K562 (cell line): ENCODE measurements around the gene CHCHD10. TPM values are rescaled to one million over a fixed set of nuclear protein-coding genes. Genes with fewer than 3 reads are reported as not detected.

Source experiments
- ATAC-seq: fragments of 200-7000 bp; cut with Tn5 transposase; 3 replicates; pipeline ENCODE4 v1.9.1; 2020; ENCODE audit warnings: moderate library complexity
- BruUV-seq: library from RNA; stranded (reverse); fragments of 400-500 nt; replicated peaks from 2 replicates; lab custom pipeline; 2021; lab: Mats Ljungman, UMichigan
- CTCF ChIA-PET: fragments of 300-600 bp; formaldehyde crosslinking; extraction: SDS; loops from one replicate; lab custom pipeline; 2021; ENCODE audit warnings: low intra/inter-chr PET ratio; lab: Yijun Ruan, JAX
- POLR2A ChIA-PET: fragments of 300-600, 350-650 bp; sonication (Branson Sonifier 250); formaldehyde crosslinking; extraction: SDS; loops from one replicate; lab custom pipeline; 2021; ENCODE audit warnings: antibody characterized with exemption, inconsistent platforms; lab: Yijun Ruan, JAX
- DNase-seq, 4 experiments: peaks; one replicate each; pipeline versions ENCODE4 v3.0.0 to v3.0.0-alpha.2; 2011 to 2018; ENCODE audit warnings: low spot score in 3 of 4, mixed read lengths in 3 of 4; ENCODE audit errors: extremely low read depth in 1 of 4
- FAIRE-seq: peaks from 2 replicates; lab custom pipeline; 2011; peaks lifted over from hg19 to GRCh38; lab: Jason Lieb, UNC
- H2AFZ ChIP-seq: 2 replicates; pipeline ENCODE4 v1.6.0; 2011; ENCODE audit warnings: low read depth, low read length, control low read depth, inconsistent platforms
- H3K27ac ChIP-seq: fragments of 200-600 bp; 3 replicates; pipeline ENCODE4 v1.8.0; 2011; ENCODE audit warnings: low read depth, mild to moderate bottlenecking, control low read depth, inconsistent platforms, low read length, moderate library complexity, mixed read lengths; ENCODE audit errors: extremely low read depth
- H3K27me3 ChIP-seq, 2 experiments: fragments of 300-600 bp in 1 of 2; 2 replicates in 1 of 2; 3 replicates in 1 of 2; pipeline versions ENCODE4 v1.6.0 to v1.8.0; 2011; ENCODE audit warnings: inconsistent platforms in 2 of 2, low read length in 2 of 2, mild to moderate bottlenecking in 1 of 2, mixed read lengths in 1 of 2, moderate library complexity in 1 of 2; ENCODE audit not compliant: control insufficient read depth in 2 of 2, insufficient read depth in 2 of 2
- H3K36me3 ChIP-seq: fragments of 300-600 bp; 3 replicates; pipeline ENCODE4 v1.8.0; 2011; ENCODE audit warnings: mild to moderate bottlenecking, low read length, inconsistent platforms; ENCODE audit not compliant: control insufficient read depth, insufficient read depth
- H3K4me1 ChIP-seq, 2 experiments: fragments of 200-600 bp in 1 of 2; replicated peaks in 1 of 2; 2 replicates in 1 of 2; 3 replicates in 1 of 2; pipeline versions ENCODE4 v1.5.1 to v1.8.0; 2011; ENCODE audit warnings: inconsistent platforms in 2 of 2, low read length in 2 of 2, mild to moderate bottlenecking in 1 of 2, mixed read lengths in 1 of 2, moderate library complexity in 1 of 2; ENCODE audit not compliant: control insufficient read depth in 2 of 2, insufficient read depth in 2 of 2
- H3K4me2 ChIP-seq: 2 replicates; pipeline ENCODE4 v1.6.1; 2011; ENCODE audit warnings: low read length, control low read depth, inconsistent platforms, mixed read lengths; ENCODE audit not compliant: insufficient read depth
- H3K4me3 ChIP-seq: fragments of 200-600 bp; sonication (generic), shearing (Covaris generic); 2 replicates; pipeline ENCODE4 v1.5.1; 2016; ENCODE audit warnings: control low read depth, inconsistent platforms
- H3K79me2 ChIP-seq: fragments of 200-600 bp; 3 replicates; pipeline ENCODE4 v1.8.0; 2011; ENCODE audit warnings: low read length, inconsistent platforms; ENCODE audit not compliant: control insufficient read depth, insufficient read depth
- H3K9ac ChIP-seq, 2 experiments: 2 replicates each; pipeline versions ENCODE4 v1.6.0 to v1.6.1; 2011; ENCODE audit warnings: low read depth in 2 of 2, low read length in 2 of 2, control low read depth in 1 of 2, inconsistent platforms in 1 of 2, mild to moderate bottlenecking in 1 of 2, mixed read lengths in 1 of 2; ENCODE audit not compliant: insufficient read depth in 1 of 2
- H3K9me1 ChIP-seq: one replicate; pipeline ENCODE4 v1.6.0; 2011; ENCODE audit warnings: inconsistent platforms, mild to moderate bottlenecking, low read length, moderate library complexity; ENCODE audit not compliant: control insufficient read depth, insufficient read depth
- H3K9me3 ChIP-seq: replicated peaks from 2 replicates; pipeline ENCODE4 v1.5.1; 2011; ENCODE audit warnings: low read depth, low read length, inconsistent platforms; ENCODE audit not compliant: control insufficient read depth, insufficient read depth
- H4K20me1 ChIP-seq: replicated peaks from 2 replicates; pipeline ENCODE4 v1.6.1; 2011; ENCODE audit warnings: low read length, inconsistent platforms, mixed read lengths; ENCODE audit not compliant: control insufficient read depth, insufficient read depth
- CBFA2T3 ChIP-seq: fragments of 450-650 bp; IDR thresholded peaks from 2 replicates; pipeline ENCODE4 v1.6.1; 2017
- CBX1 ChIP-seq: sonication (generic); IDR thresholded peaks from 2 replicates; pipeline ENCODE4 v1.6.1; 2016; ENCODE audit warnings: antibody characterized with exemption, low read depth, mild to moderate bottlenecking
- EHMT2 ChIP-seq: fragments of 450-650 bp; IDR thresholded peaks from 2 replicates; pipeline ENCODE4 v1.6.1; 2018; ENCODE audit warnings: antibody characterized with exemption
- FOSL1 ChIP-seq: fragments of 200-800 bp; sonication (Bioruptor generic); conservative IDR thresholded peaks from 2 replicates; pipeline ENCODE4 v1.6.1; 2016; ENCODE audit warnings: missing genetic modification characterization, missing compliant biosample characterization
- HDAC1 ChIP-seq, 2 experiments: fragments of 450-650 bp; IDR thresholded peaks; 2 replicates each; pipeline ENCODE4 v1.6.1; 2016 to 2017; ENCODE audit warnings: inconsistent platforms in 1 of 2, mild to moderate bottlenecking in 1 of 2, moderate library complexity in 1 of 2
- IFI16 ChIP-seq: fragments of 250-450 bp; sonication (Bioruptor Pico); IDR thresholded peaks from 2 replicates; pipeline ENCODE4 v2.1.2; 2022; ENCODE audit warnings: mild to moderate bottlenecking, inconsistent platforms
- KDM1A ChIP-seq, 2 experiments: fragments of 450-650 bp; IDR thresholded peaks; 2 replicates each; pipeline ENCODE4 v1.6.1; 2016; ENCODE audit warnings: mild to moderate bottlenecking in 2 of 2
- TFAM ChIP-seq: fragments of 250-450 bp; sonication (Bioruptor Pico); conservative IDR thresholded peaks from 2 replicates; pipeline ENCODE4 v1.5.0; 2021; ENCODE audit warnings: mild to moderate bottlenecking, moderate library complexity
- YBX1 ChIP-seq: fragments of 450-650 bp; IDR thresholded peaks from 2 replicates; pipeline ENCODE4 v1.7.1; 2016; ENCODE audit warnings: mild to moderate bottlenecking
- ZNF830 ChIP-seq: fragments of 250-450 bp; sonication (Bioruptor Pico); IDR thresholded peaks from 2 replicates; pipeline ENCODE4 v1.5.0; 2021; ENCODE audit warnings: mild to moderate bottlenecking
- WGBS: fragments of 100-300 bp; shearing (Covaris generic); methylation state at CpG from one replicate; pipeline ENCODE4 v1.1.6; 2016; ENCODE audit warnings: low coverage, mixed read lengths; ENCODE audit not compliant: insufficient coverage; ENCODE audit errors: missing lambda C conversion rate; 5-methylcytosine and 5-hydroxymethylcytosine counted together
- in situ Hi-C: fragments of 300-500 bp; cut with MboI; formaldehyde crosslinking; loops from 4 replicates; pipeline ENCODE4 v1.15.0; 2018; ENCODE audit warnings: inconsistent platforms, mixed read lengths
- intact Hi-C: fragments of 100-400 bp; cut with micrococcal nuclease; formaldehyde crosslinking; loops from 2 replicates; pipeline ENCODE4 v1.14.2; 2022
- polyA plus RNA-seq, 8 experiments: library from polyadenylated mRNA; depleted of rRNA in 4 of 8; stranded (reverse) in 5 of 8; unstranded in 3 of 8; fragments of >200 nt; fragmentation: Nextera tagmentation in 2 of 8; fragmentation: Illumina TruSeq in 1 of 8; extraction: Ambion mirVana in 2 of 8; extraction: Trizol in 1 of 8; gene quantifications; 2 replicates each; pipeline versions ENCODE4 v1.2.1 to v1.2.3, GENCODE V29; 2011 to 2014; ENCODE audit warnings: inconsistent platforms in 1 of 8, missing spikeins in 1 of 8
- total RNA-seq, 7 experiments: library from RNA; depleted of rRNA in 6 of 7; stranded (reverse); fragments of >200 nt in 6 of 7; fragmentation: Illumina TruSeq in 2 of 7; extraction: Trizol in 2 of 7; gene quantifications; 2 replicates each; pipeline versions ENCODE4 v1.2.1 to v1.2.3, GENCODE V29; 2011 to 2021; ENCODE audit warnings: low replicate concordance in 1 of 7
- TF ChIP-seq, protein P1 (sequence below), 3 experiments: IDR thresholded peaks in 2 of 3; conservative IDR thresholded peaks in 1 of 3; 2 replicates each; pipeline ENCODE4 v1.5.1; 2011 to 2012; ENCODE audit warnings: low read length in 3 of 3, mild to moderate bottlenecking in 3 of 3, control low read depth in 2 of 3, improper control_type of control experiment in 1 of 3, inconsistent platforms in 1 of 3, low read depth in 1 of 3, mixed read lengths in 1 of 3, moderate library complexity in 1 of 3; ENCODE audit not compliant: insufficient read depth in 2 of 3
- TF ChIP-seq, protein P2 (sequence below): fragments of 250-450 bp; sonication (Bioruptor Pico); IDR thresholded peaks from 2 replicates; pipeline ENCODE4 v1.5.0; 2020; ENCODE audit warnings: mild to moderate bottlenecking
- TF ChIP-seq, protein P3 (sequence below): fragments of 250-450 bp; sonication (Bioruptor Pico); IDR thresholded peaks from 2 replicates; pipeline ENCODE4 v1.4.0; 2020

CHCHD10 gene
- total and polyA plus RNA-seq, 9 of the 15 experiments (the other 6 are each of a cell fraction or from before 2014, with no cell fraction given): 15.2 to 292 (median 102) TPM

DNA sequence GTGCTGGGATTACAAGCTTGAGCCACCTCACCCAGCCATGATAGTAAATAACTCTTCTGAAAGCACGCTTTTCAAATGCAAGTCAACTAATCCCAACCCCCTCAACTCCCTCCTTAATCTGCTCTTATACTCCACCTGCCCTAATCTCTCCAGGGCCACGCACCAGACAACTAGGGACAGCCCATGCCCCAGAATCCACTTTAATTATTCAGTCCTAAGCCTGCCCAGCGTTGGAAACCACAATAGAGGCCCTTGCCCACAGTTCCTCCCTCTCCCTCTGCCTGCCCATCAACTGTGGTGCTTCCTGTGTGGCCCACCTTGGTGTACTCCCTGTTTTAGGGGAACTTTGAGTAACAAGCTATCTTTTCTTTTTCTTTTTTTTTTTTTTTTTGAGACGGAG lies 10.9 kb downstream of the CHCHD10 start (continued):
- TF ChIP-seq, protein P1, sequence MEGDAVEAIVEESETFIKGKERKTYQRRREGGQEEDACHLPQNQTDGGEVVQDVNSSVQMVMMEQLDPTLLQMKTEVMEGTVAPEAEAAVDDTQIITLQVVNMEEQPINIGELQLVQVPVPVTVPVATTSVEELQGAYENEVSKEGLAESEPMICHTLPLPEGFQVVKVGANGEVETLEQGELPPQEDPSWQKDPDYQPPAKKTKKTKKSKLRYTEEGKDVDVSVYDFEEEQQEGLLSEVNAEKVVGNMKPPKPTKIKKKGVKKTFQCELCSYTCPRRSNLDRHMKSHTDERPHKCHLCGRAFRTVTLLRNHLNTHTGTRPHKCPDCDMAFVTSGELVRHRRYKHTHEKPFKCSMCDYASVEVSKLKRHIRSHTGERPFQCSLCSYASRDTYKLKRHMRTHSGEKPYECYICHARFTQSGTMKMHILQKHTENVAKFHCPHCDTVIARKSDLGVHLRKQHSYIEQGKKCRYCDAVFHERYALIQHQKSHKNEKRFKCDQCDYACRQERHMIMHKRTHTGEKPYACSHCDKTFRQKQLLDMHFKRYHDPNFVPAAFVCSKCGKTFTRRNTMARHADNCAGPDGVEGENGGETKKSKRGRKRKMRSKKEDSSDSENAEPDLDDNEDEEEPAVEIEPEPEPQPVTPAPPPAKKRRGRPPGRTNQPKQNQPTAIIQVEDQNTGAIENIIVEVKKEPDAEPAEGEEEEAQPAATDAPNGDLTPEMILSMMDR (IDR thresholded peaks at IDR 0.05 in 2 of 3, conservative IDR thresholded peaks at IDR 0.05 in 1 of 3; ENCODE audit: insufficient read depth in 2 of 3, low read depth in 1 of 3, low read length in 3 of 3): no peak
- no peak for TF ChIP-seq YBX1
- TF ChIP-seq HDAC1 (IDR thresholded peaks at IDR 0.05): no peak
- no peak for TF ChIP-seq EHMT2

- Histone ChIP-seq H3K9ac (no peak overlapping the region), H3K27me3 (no peaks in the 10 kb centered on the region), H3K4me1 (peaks cover 4 to 21% of the 10 kb centered on the region in 2 experiments; a peak in 3 of 5 replicates), H4K20me1 (no peaks in the 10 kb centered on the region), H3K9me3 (no peaks in the 10 kb centered on the region), H2AFZ (no peak overlapping the region), H3K4me3 (no peak overlapping the region), H3K79me2 (peaks cover under 1% of the 10 kb centered on the region; the same call in 1 of the 3 replicates), H3K9me1 (no peaks in the 10 kb centered on the region), H3K4me2 (no peak overlapping the region), H3K36me3 (no peaks in the 10 kb centered on the region), H3K27ac (no peak overlapping the region)
- DNase-seq: no peak
- ChIA-PET CTCF (no interaction called here), POLR2A (interaction anchor here (0.7 kb wide), 1 partner anchor 9 kb away, joined by 3 read pairs; no protein-coding TSS in a partner anchor)
- TF ChIP-seq ZNF830 (CRISPR knock-in tag): no peak
- TF ChIP-seq, protein P2, sequence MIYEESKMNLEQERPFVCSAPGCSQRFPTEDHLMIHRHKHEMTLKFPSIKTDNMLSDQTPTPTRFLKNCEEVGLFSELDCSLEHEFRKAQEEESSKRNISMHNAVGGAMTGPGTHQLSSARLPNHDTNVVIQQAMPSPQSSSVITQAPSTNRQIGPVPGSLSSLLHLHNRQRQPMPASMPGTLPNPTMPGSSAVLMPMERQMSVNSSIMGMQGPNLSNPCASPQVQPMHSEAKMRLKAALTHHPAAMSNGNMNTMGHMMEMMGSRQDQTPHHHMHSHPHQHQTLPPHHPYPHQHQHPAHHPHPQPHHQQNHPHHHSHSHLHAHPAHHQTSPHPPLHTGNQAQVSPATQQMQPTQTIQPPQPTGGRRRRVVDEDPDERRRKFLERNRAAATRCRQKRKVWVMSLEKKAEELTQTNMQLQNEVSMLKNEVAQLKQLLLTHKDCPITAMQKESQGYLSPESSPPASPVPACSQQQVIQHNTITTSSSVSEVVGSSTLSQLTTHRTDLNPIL: no peak
- TF ChIP-seq, protein P3, sequence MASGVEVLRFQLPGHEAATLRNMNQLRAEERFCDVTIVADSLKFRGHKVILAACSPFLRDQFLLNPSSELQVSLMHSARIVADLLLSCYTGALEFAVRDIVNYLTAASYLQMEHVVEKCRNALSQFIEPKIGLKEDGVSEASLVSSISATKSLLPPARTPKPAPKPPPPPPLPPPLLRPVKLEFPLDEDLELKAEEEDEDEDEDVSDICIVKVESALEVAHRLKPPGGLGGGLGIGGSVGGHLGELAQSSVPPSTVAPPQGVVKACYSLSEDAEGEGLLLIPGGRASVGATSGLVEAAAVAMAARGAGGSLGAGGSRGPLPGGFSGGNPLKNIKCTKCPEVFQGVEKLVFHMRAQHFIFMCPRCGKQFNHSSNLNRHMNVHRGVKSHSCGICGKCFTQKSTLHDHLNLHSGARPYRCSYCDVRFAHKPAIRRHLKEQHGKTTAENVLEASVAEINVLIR (CRISPR knock-in tag): no peak
- no peak for TF ChIP-seq KDM1A (IDR thresholded peaks at IDR 0.05)
- TF ChIP-seq CBX1: no peak
- TF ChIP-seq TFAM (CRISPR knock-in tag): no peak
- TF ChIP-seq IFI16: no peak
- TF ChIP-seq CBFA2T3: no peak
- no peak for TF ChIP-seq FOSL1 (tag)
- in situ Hi-C loops: no loop called here
- intact Hi-C loops: no loop called here
- ATAC-seq: no peak
- WGBS: 62% methylated on average over 4 of the region's 8 CpGs
- no peak for FAIRE-seq
- BruUV-seq: no TSS peak
Measured at GRCh38 chr22:23755711-23756110, 12.1 kb downstream of the CHCHD10 start.
